ENCODE results near the gene SORCS2. TPM values are rescaled to one million over a fixed set of nuclear protein-coding genes. Genes with fewer than 3 reads are reported as not detected.

The SORCS2 gene
- total and polyA plus RNA-seq, 2 experiments from 2014 or later = 0.38 to 1.4 TPM

GRCh38 chr4:7204656-7205387, 12.5 kb downstream of the SORCS2 start:
- Histone ChIP-seq H3K4me3 (no peak overlapping the region), H4K20me1 (ENCODE audit: insufficient read depth) (no peaks in the 10 kb centered on the region), H3K9me2 (ENCODE audit: insufficient read depth) (no peaks in the 10 kb centered on the region), H3K9ac (no peak overlapping the region), H2AFZ (no peak overlapping the region), H3K27me3 (replicated peaks; ENCODE audit: insufficient read depth) (no peaks in the 10 kb centered on the region), H3K4me2 (ENCODE audit: unreplicated experiment) (no peak overlapping the region), H3K79me2 (ENCODE audit: insufficient read depth) (no peaks in the 10 kb centered on the region), H3K4me1 (ENCODE audit: insufficient read depth) (peaks cover 59% of the 10 kb centered on the region), H3F3A (ENCODE audit: insufficient read depth) (peaks cover 39% of the 10 kb centered on the region), H3K36me3 (ENCODE audit: low read depth) (no peaks in the 10 kb centered on the region), H3K27ac (no peak overlapping the region), H3K9me3 (ENCODE audit: low read depth) (no peaks in the 10 kb centered on the region)
- in situ Hi-C loops (cut with MboI) = no loop called here
- no peak for DNase-seq
- 76 to 79% methylated on average over 14 of the region's 14 CpGs for WGBS, 2 experiments (ENCODE audit: low coverage in 1 of 2, low lambda C conversion rate in 2 of 2, missing lambda C conversion rate in 2 of 2)
- TF ChIP-seq EZH2phosphoT487 (IDR thresholded peaks at IDR 0.05; ENCODE audit: insufficient read depth, low read depth) = no peak
- TF ChIP-seq EZH2 (IDR thresholded peaks at IDR 0.05; ENCODE audit: insufficient read depth, poor library complexity, severe bottlenecking) = no peak

DNA sequence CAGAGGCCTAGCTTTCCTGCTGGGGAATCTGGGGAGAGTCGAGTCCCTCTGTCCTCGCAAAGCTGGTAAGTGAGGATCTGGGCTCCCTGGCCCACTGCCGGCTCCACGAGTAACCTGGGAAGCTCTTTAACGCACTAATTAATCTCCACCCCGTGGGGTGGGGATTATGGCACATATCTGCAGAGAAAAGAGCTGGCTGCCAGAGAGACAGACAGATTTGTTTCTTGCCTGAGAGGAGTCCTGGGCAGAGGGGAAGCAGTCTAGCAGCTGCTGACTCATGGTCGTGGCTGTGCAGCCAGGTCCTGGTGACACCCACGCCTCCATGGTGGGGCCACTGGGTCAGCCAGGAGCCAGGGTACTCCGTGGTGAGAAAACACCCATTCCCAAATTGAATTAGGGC, 14.0 kb downstream of the SORCS2 start:
- H3K4me3 ChIP-seq = peak overlapping the region; percentile 49
- H3K9ac ChIP-seq = peak overlapping the region; percentile 74
- peak; percentile 91 for DNase-seq
- H3K9me3 ChIP-seq (ENCODE audit: low read depth) = no peaks in the 10 kb centered on the region
- peak overlapping the region; percentile 95 for H3K27ac ChIP-seq
- H3K27me3 ChIP-seq (replicated peaks; ENCODE audit: insufficient read depth) = no peaks in the 10 kb centered on the region
- H4K20me1 ChIP-seq (ENCODE audit: insufficient read depth) = no peaks in the 10 kb centered on the region
- peak overlapping the region; percentile 81 for H3K4me2 ChIP-seq (ENCODE audit: unreplicated experiment)
- TF ChIP-seq EZH2phosphoT487 (IDR thresholded peaks at IDR 0.05; ENCODE audit: insufficient read depth, low read depth) = no peak
- TF ChIP-seq EZH2 (IDR thresholded peaks at IDR 0.05; ENCODE audit: insufficient read depth, poor library complexity, severe bottlenecking) = no peak
- peak overlapping the region; percentile 55 for H2AFZ ChIP-seq
- in situ Hi-C loops (cut with MboI) = no loop called here
- 8 to 10% methylated on average over 9 of the region's 9 CpGs for WGBS, 2 experiments (ENCODE audit: low coverage in 1 of 2, low lambda C conversion rate in 2 of 2, missing lambda C conversion rate in 2 of 2)
- H3K9me2 ChIP-seq (ENCODE audit: insufficient read depth) = no peaks in the 10 kb centered on the region
- no peaks in the 10 kb centered on the region for H3K36me3 ChIP-seq (ENCODE audit: low read depth)
- peaks cover 73% of the 10 kb centered on the region for H3K4me1 ChIP-seq (ENCODE audit: insufficient read depth)
- H3K79me2 ChIP-seq (ENCODE audit: insufficient read depth) = no peaks in the 10 kb centered on the region
- H3F3A ChIP-seq (ENCODE audit: insufficient read depth) = peaks cover 39% of the 10 kb centered on the region

DNA sequence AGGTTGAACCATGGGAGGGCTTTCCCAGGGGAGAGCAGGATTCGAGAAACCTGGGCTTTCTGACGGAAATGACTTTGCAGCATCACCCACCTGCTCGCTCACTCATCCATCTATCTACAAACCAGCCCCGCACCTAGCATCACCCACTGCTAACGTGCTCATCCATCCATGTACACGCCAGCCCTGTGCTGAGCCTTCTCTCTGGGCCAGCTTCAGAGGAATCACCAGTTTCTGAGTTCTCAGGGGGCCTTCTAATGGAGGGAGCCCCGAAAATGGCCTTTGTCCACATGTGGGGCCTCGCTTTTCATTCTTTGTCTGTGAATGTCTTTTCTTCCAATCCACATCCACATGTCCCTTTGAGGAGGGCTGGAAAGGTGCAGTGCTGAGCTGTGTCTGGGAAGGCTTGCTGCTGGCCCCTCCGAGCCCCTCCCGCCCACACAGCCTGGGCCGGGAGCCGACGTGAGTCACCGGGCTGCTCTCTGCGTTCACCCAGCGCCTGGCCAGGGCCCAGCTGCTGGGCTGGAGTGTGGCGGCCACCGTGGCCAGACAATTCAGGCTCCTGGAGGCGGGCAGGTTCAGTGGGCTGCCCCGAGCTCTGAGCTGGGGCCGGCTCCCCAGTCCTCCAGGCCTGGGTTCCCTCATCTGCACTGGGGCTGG, 14.7 kb downstream of the SORCS2 start:
- in situ Hi-C loops (cut with MboI) = no loop called here
- H2AFZ ChIP-seq = peak overlapping the region; percentile 44; the same call in 1 of the 2 replicates

GRCh38 chr4:7207628-7208231, 15.4 kb downstream of the SORCS2 start:
- Histone ChIP-seq H4K20me1 (ENCODE audit: insufficient read depth) (no peaks in the 10 kb centered on the region), H3K27me3 (replicated peaks; ENCODE audit: insufficient read depth) (no peaks in the 10 kb centered on the region), H3F3A (ENCODE audit: insufficient read depth) (peaks cover 31% of the 10 kb centered on the region), H3K9me2 (ENCODE audit: insufficient read depth) (no peaks in the 10 kb centered on the region), H3K79me2 (ENCODE audit: insufficient read depth) (no peaks in the 10 kb centered on the region), H3K9me3 (ENCODE audit: low read depth) (no peaks in the 10 kb centered on the region), H3K27ac (peak overlapping the region; percentile 95), H3K4me2 (ENCODE audit: unreplicated experiment) (peak overlapping the region; percentile 45), H2AFZ (0 out of 2 replicates have a peak overlapping the region, but pooled peaks have one; percentile 15), H3K4me3 (peak overlapping the region; percentile 37), H3K4me1 (ENCODE audit: insufficient read depth) (peaks cover 71% of the 10 kb centered on the region), H3K36me3 (ENCODE audit: low read depth) (no peaks in the 10 kb centered on the region), H3K9ac (peak overlapping the region; percentile 74)
- DNase-seq = peak; percentile 56
- in situ Hi-C loops (cut with MboI) = no loop called here
- no peak for TF ChIP-seq EZH2phosphoT487 (IDR thresholded peaks at IDR 0.05; ENCODE audit: insufficient read depth, low read depth)
- TF ChIP-seq EZH2 (IDR thresholded peaks at IDR 0.05; ENCODE audit: insufficient read depth, poor library complexity, severe bottlenecking) = no peak
- WGBS, 2 experiments (ENCODE audit: low coverage in 1 of 2, low lambda C conversion rate in 2 of 2, missing lambda C conversion rate in 2 of 2) = 37 to 39% methylated on average over 11 of the region's 11 CpGs

More for the DNA sequence above, 14.7 kb downstream of the SORCS2 start:
- peak overlapping the region; percentile 95 for H3K27ac ChIP-seq
- WGBS, 2 experiments (ENCODE audit: low coverage in 1 of 2, low lambda C conversion rate in 2 of 2, missing lambda C conversion rate in 2 of 2) = 4% methylated on average over 20 to 21 of the region's 21 CpGs
- peaks cover 74% of the 10 kb centered on the region for H3K4me1 ChIP-seq (ENCODE audit: insufficient read depth)
- no peaks in the 10 kb centered on the region for H3K9me3 ChIP-seq (ENCODE audit: low read depth)
- H4K20me1 ChIP-seq (ENCODE audit: insufficient read depth) = no peaks in the 10 kb centered on the region
- peak; percentile 98 for DNase-seq
- H3K27me3 ChIP-seq (replicated peaks; ENCODE audit: insufficient read depth) = no peaks in the 10 kb centered on the region
- peaks cover 34% of the 10 kb centered on the region for H3F3A ChIP-seq (ENCODE audit: insufficient read depth)
- H3K9ac ChIP-seq = peak overlapping the region; percentile 74
- H3K36me3 ChIP-seq (ENCODE audit: low read depth) = no peaks in the 10 kb centered on the region
- no peaks in the 10 kb centered on the region for H3K9me2 ChIP-seq (ENCODE audit: insufficient read depth)
- TF ChIP-seq EZH2 (IDR thresholded peaks at IDR 0.05; ENCODE audit: insufficient read depth, poor library complexity, severe bottlenecking) (no peak), EZH2phosphoT487 (IDR thresholded peaks at IDR 0.05; ENCODE audit: insufficient read depth, low read depth) (no peak)
- H3K4me3 ChIP-seq = peak overlapping the region; percentile 49
- H3K4me2 ChIP-seq (ENCODE audit: unreplicated experiment) = peak overlapping the region; percentile 81
- H3K79me2 ChIP-seq (ENCODE audit: insufficient read depth) = no peaks in the 10 kb centered on the region

Measured in GM23248 (cell line).